ENCODE measurements around the gene IFNB1.

The IFNB1 gene

DNA sequence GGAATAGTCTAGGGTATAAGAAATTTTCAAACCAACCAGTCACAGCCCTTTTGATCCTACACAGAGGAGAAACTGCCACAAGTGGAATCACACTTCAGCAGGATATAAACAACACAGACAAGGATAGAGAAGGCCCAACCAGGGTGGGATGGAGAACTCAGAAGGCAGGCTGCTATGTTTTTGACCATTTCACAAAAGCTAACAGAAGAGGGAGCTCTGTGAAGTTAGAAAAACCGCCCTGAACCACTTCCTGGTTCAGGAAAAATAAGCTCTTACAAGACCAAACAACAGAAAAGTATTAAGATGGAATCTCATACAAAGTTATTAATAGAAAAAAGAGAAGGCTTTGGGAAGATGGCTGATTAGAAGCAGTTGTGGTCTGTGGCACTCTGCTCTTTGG, 960 bp upstream of the IFNB1 start:
- no peak for TF ChIP-seq Cebpa-rat (IDR thresholded peaks at IDR 0.05)
- H3K9ac ChIP-seq = no peak overlapping the region
- peaks cover 38% of the 10 kb centered on the region for H3K4me1 ChIP-seq
- no peak overlapping the region for H3K27ac ChIP-seq
- no peaks in the 10 kb centered on the region for H3K36me3 ChIP-seq
- H3K27me3 ChIP-seq = no peaks in the 10 kb centered on the region
- H3K4me2 ChIP-seq = no peak overlapping the region
- H3K4me3 ChIP-seq = no peak overlapping the region
- no peaks in the 10 kb centered on the region for H4K20me1 ChIP-seq
- peaks cover 4% of the 10 kb centered on the region; the same call in 1 of the 2 replicates for H3K9me3 ChIP-seq

DNA sequence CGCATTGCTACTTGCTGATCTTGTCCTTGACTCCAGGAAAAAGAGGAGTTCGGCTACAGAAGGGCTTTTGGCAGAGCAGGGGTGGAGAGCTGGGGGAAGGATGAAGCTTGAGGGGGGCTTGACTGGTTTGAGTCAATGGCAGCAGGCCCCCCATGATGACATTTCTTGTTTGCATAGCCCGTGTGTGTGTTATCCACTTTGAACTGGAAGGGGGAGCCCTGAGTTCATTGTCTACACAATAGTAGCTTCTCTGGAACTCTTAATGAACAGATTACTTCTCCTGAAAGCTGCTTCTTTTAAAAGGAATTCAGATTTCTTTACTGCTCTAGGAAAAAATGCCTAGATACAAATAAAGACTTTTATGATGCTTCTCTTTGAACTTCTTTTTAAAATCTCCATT, 2.3 kb downstream of the IFNB1 start:
- no peak overlapping the region for H3K4me3 ChIP-seq
- no peaks in the 10 kb centered on the region for H3K27me3 ChIP-seq
- H3K4me1 ChIP-seq = peaks cover 7% of the 10 kb centered on the region
- H3K27ac ChIP-seq = no peak overlapping the region
- peaks cover 4% of the 10 kb centered on the region; the same call in 1 of the 2 replicates for H3K9me3 ChIP-seq
- H3K36me3 ChIP-seq = no peaks in the 10 kb centered on the region
- H3K4me2 ChIP-seq = no peak overlapping the region
- no peak overlapping the region for H3K9ac ChIP-seq
- H4K20me1 ChIP-seq = no peaks in the 10 kb centered on the region
- no peak for TF ChIP-seq Cebpa-rat (IDR thresholded peaks at IDR 0.05)

DNA sequence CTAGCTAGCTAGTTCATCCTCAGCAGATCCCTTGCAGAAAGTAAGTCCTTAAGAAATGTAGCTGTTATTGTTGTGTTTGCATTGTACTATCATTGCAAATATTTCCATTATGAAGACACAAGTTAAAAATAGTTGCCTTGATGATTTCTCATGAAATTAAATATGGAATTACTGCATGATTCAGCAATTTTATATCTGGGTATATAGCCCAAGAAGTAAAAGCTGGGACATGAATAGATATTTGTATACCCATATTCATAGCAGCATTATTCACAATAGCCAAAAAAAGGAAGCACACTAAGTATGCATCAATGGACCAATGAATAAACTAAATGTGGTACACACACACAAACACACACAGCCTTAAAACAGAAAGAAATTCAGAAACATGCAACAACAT, 6.8 kb downstream of the IFNB1 start:
- no peaks in the 10 kb centered on the region for H3K4me1 ChIP-seq
- H3K9ac ChIP-seq = no peak overlapping the region
- no peak overlapping the region for H3K27ac ChIP-seq
- H3K9me3 ChIP-seq = no peaks in the 10 kb centered on the region
- no peaks in the 10 kb centered on the region for H3K36me3 ChIP-seq
- no peak overlapping the region for H3K4me2 ChIP-seq
- no peak overlapping the region for H3K4me3 ChIP-seq
- no peaks in the 10 kb centered on the region for H4K20me1 ChIP-seq
- no peaks in the 10 kb centered on the region for H3K27me3 ChIP-seq
- TF ChIP-seq Cebpa-rat (IDR thresholded peaks at IDR 0.05) = no peak

DNA sequence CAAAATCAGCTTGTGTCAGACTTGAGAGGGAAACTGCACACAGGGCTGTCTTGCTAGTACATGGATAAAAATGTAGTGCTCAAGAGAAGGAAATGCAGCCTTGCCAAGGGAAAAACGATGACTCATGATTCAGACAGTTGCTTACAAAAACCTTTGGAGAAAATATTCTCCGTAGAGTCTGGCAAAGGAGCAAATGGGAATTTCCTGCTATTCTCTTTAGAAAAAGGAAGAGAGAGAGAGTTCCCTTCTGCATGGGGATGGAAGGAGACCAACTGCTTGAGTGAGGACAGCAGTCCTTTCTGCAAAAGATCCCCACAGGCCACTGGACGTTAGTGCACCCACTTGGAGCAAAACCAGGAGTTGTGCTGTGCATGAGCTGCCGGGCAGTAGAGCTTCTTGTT, 7.6 kb downstream of the IFNB1 start:
- Histone ChIP-seq H3K9me3 (no peaks in the 10 kb centered on the region), H3K27ac (no peak overlapping the region), H3K4me1 (no peaks in the 10 kb centered on the region), H3K4me3 (no peak overlapping the region), H3K36me3 (no peaks in the 10 kb centered on the region), H3K9ac (no peak overlapping the region), H3K27me3 (no peaks in the 10 kb centered on the region), H4K20me1 (no peaks in the 10 kb centered on the region), H3K4me2 (no peak overlapping the region)
- TF ChIP-seq Cebpa-rat (IDR thresholded peaks at IDR 0.05) = no peak

DNA sequence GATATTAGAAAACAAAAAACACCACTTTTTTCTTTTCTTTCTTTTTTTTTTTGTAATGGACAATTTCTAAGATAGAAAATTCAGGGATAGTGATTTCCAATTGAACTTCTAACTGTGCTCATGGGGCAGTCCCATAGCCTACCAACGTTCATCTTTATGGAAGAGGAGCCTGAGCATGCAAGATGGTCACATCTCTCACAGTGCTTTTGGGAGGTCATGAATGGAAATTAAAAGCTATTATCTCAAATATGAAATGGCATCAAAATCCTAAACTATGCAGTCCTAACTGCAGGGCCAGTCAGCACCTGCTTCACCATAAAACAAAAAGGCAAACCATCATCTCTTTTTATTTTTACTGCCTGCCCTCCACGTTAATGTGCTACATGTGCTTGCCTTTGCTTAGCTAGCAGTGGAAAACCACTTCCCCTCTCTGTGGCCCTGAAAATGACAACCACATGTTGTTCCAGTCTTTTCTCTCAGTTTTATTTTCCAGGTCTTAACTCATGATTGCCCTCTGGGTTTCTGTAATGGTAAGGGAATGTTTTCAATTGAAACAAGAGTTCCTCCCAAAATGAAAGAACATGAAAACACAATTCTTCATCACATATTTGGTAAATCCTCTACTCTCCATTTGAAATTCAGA, 16.7 kb downstream of the IFNB1 start:
- no peaks in the 10 kb centered on the region for H3K9me3 ChIP-seq
- no peaks in the 10 kb centered on the region for H4K20me1 ChIP-seq
- H3K27me3 ChIP-seq = no peaks in the 10 kb centered on the region
- peaks cover 11% of the 10 kb centered on the region for H3K4me1 ChIP-seq
- TF ChIP-seq Cebpa-rat (IDR thresholded peaks at IDR 0.05) = no peak
- H3K36me3 ChIP-seq = no peaks in the 10 kb centered on the region
- H3K9ac ChIP-seq = no peak overlapping the region
- no peak overlapping the region for H3K4me3 ChIP-seq
- H3K4me2 ChIP-seq = peak overlapping the region; percentile 36
- no peak overlapping the region for H3K27ac ChIP-seq

DNA sequence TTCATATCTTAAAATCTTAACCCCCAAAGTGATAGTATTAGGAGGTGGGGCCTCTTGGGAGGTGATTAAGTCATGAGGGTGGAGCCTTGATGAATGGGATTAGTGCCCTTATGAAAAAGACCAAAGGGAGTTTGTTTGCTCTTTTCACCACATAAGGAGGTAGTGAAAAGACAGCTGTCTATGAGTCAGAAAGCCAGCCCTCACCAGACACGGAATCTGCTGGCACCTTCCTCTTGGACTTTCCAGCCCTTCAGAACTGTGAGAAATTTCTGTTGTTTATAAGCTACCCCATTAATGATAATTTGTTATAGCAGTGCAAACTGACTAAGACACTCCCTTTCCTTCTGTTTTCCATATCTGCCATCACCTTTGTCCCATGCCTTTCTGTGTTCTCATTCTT, 20.8 kb downstream of the IFNB1 start:
- H3K9ac ChIP-seq = no peak overlapping the region
- no peaks in the 10 kb centered on the region for H4K20me1 ChIP-seq
- no peak overlapping the region for H3K4me2 ChIP-seq
- H3K27ac ChIP-seq = no peak overlapping the region
- H3K4me3 ChIP-seq = no peak overlapping the region
- H3K36me3 ChIP-seq = no peaks in the 10 kb centered on the region
- H3K9me3 ChIP-seq = no peaks in the 10 kb centered on the region
- H3K27me3 ChIP-seq = no peaks in the 10 kb centered on the region
- peaks cover 11% of the 10 kb centered on the region for H3K4me1 ChIP-seq
- no peak for TF ChIP-seq Cebpa-rat (IDR thresholded peaks at IDR 0.05)

DNA sequence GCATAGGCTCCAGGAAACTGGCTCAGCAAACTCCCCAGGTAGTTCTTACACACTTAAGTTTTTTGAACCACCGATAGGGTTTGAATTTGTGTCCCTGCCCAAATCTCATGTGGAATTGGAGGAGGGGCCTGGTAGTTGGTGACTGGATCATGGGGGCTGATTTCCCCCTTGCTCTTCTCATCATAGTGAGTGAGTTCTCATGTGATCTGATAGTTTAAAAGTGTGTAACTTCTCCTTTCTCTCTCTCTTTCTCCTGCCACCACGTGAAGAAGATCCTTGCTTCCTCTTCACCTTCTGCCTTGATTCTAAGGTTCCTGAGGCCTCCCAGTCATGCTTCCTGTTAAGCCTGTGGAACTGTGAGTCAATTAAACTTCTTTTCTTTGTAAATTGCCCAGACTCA, 23.9 kb downstream of the IFNB1 start:
- no peaks in the 10 kb centered on the region for H3K36me3 ChIP-seq
- H3K4me1 ChIP-seq = peaks cover 3% of the 10 kb centered on the region; the same call in 1 of the 2 replicates
- H3K4me2 ChIP-seq = no peak overlapping the region
- no peak overlapping the region for H3K27ac ChIP-seq
- H3K27me3 ChIP-seq = no peaks in the 10 kb centered on the region
- H3K9ac ChIP-seq = no peak overlapping the region
- H3K4me3 ChIP-seq = no peak overlapping the region
- H4K20me1 ChIP-seq = no peaks in the 10 kb centered on the region
- TF ChIP-seq Cebpa-rat (IDR thresholded peaks at IDR 0.05) = no peak
- no peaks in the 10 kb centered on the region for H3K9me3 ChIP-seq

DNA sequence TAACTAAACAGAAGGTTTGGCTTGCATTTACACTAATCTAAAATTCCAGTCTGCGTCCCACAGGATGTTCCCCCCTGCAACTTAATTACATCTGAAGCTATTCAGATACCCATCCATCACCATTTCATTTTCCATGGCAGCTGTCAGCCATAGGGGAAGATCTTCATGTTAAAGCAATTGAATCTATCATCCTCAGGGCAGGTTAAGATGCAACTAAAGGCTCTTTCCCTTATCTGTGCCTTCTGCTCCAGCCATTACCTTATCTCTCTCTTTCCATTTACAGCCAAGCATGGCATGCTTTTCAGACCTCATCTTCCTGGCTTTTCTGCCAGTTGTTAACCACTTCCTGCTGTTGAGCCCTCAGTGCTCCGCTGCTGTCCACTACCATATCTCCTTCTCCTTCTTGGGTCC, 30.5 kb downstream of the IFNB1 start:
- TF ChIP-seq Cebpa-rat (IDR thresholded peaks at IDR 0.05) = no peak
- Histone ChIP-seq H4K20me1 (no peaks in the 10 kb centered on the region), H3K27me3 (no peaks in the 10 kb centered on the region), H3K4me3 (no peak overlapping the region), H3K27ac (no peak overlapping the region; the same call in 1 of the 2 replicates), H3K9ac (no peak overlapping the region), H3K36me3 (no peaks in the 10 kb centered on the region), H3K4me2 (peak overlapping the region; percentile 67), H3K9me3 (no peaks in the 10 kb centered on the region), H3K4me1 (peaks cover 26% of the 10 kb centered on the region)

DNA sequence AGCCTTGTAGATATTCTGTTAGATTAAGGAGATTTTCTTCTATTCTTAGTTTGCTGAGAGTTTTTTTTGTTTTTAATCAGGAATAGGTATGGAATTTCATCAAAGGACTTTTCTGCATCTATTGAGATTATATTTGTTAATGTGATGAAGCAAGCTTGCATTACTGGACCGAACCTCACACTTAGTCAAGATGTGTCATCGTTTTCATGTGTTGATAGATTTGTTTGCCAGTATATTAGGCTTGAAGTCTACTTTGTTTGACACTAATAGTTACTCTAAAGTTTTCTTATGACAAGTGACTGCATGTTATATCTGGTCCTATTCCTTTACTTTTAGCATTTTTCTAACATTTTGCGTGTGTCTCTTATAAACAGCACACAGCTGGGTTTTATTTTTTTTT, 33.9 kb downstream of the IFNB1 start:
- Histone ChIP-seq H4K20me1 (no peaks in the 10 kb centered on the region), H3K4me2 (no peak overlapping the region), H3K9ac (no peak overlapping the region), H3K27ac (no peak overlapping the region), H3K27me3 (no peaks in the 10 kb centered on the region), H3K4me3 (no peak overlapping the region), H3K4me1 (peaks cover 42% of the 10 kb centered on the region), H3K36me3 (no peaks in the 10 kb centered on the region), H3K9me3 (no peaks in the 10 kb centered on the region)
- TF ChIP-seq Cebpa-rat (IDR thresholded peaks at IDR 0.05) = no peak

DNA sequence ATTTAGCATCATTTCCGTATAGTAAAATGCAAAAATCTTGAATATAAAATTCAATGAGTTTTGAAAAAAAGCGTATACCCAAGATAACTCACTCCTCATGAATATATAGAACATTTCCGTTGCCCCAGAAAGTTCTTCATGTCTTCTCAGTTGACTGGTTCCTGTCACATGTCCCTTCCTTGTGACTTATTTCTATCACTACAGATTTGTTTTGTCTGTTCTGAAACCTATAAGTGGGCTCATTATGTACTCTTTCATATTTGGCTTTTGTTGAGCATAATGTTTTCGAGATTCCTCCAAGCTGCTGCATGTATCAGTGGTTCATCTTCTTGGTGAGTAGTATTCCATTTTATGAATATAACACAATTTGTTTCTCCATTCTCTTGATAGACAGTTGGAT, 35.3 kb downstream of the IFNB1 start:
- H3K36me3 ChIP-seq = no peaks in the 10 kb centered on the region
- H3K4me1 ChIP-seq = peaks cover 35% of the 10 kb centered on the region
- no peaks in the 10 kb centered on the region for H3K9me3 ChIP-seq
- no peaks in the 10 kb centered on the region for H3K27me3 ChIP-seq
- H3K4me2 ChIP-seq = peak overlapping the region; percentile 24; the same call in 1 of the 2 replicates
- H3K27ac ChIP-seq = no peak overlapping the region
- no peak overlapping the region for H3K4me3 ChIP-seq
- no peak overlapping the region for H3K9ac ChIP-seq
- H4K20me1 ChIP-seq = no peaks in the 10 kb centered on the region
- TF ChIP-seq Cebpa-rat (IDR thresholded peaks at IDR 0.05) = no peak

DNA sequence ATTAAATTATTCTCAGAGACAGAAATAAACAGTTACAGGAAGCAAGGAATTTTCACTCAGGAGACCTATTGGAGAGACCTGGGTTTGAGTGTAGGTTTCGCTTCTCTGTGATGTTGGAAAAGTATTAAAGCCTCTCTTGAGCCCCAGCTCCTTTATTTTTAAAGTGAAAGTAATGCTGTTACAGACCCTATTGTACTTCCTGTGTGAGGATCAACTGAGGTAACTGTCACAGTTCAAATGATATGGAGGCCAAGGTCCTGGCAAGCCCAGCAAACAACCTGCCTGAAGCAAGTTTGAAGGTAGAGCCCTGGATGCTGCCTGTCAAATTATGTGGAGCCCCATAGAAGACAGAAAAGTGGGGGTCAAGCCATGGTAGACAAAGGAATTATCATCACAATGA, 38.4 kb downstream of the IFNB1 start:
- no peak overlapping the region for H3K9ac ChIP-seq
- H3K4me3 ChIP-seq = no peak overlapping the region
- H3K36me3 ChIP-seq = no peaks in the 10 kb centered on the region
- no peak overlapping the region for H3K27ac ChIP-seq
- H3K9me3 ChIP-seq = no peaks in the 10 kb centered on the region
- H3K4me2 ChIP-seq = peak overlapping the region; percentile 50
- peaks cover 26% of the 10 kb centered on the region for H3K4me1 ChIP-seq
- no peaks in the 10 kb centered on the region for H3K27me3 ChIP-seq
- no peaks in the 10 kb centered on the region for H4K20me1 ChIP-seq
- TF ChIP-seq Cebpa-rat (IDR thresholded peaks at IDR 0.05) = no peak
